Activated naive CD8-positive, alpha-beta T cell treated with anti-CD3 and anti-CD28 coated beads, Interleukin-2, amount 10 ng/mL, durations not matched to agents 7 days and 5 days (primary cell): ENCODE data around the gene FGG. TPM values are rescaled to one million over a fixed set of nuclear protein-coding genes. Genes with fewer than 3 reads are reported as not detected.

Experiments used
- ATAC-seq: fragments of 150-1000 bp; cut with Tn5 transposase; one replicate; pipeline ENCODE4 v1.10.0; 2021; ENCODE audit warnings: low read depth, moderate library complexity
- POLR2A ChIA-PET: fragments of 350-600 bp; sonication (Branson Sonifier 250); formaldehyde crosslinking; loops from one replicate; lab custom pipeline; 2021; ENCODE audit warnings: antibody characterized with exemption; lab: Charles Lee
- DNase-seq: peaks from one replicate; pipeline ENCODE4 v3.0.0; 2021
- H3K27ac Mint-ChIP-seq: one replicate; pipeline ENCODE4 v1.8.0; 2022; ENCODE audit warnings: mild to moderate bottlenecking, mixed read lengths
- H3K27me3 Mint-ChIP-seq: one replicate; pipeline ENCODE4 v1.8.0; 2022; ENCODE audit warnings: mild to moderate bottlenecking, moderate library complexity, mixed read lengths
- H3K36me3 Mint-ChIP-seq: one replicate; pipeline ENCODE4 v1.8.0; 2021; ENCODE audit warnings: mild to moderate bottlenecking, mixed read lengths
- H3K4me1 Mint-ChIP-seq: one replicate; pipeline ENCODE4 v1.8.0; 2021; ENCODE audit warnings: mixed read lengths
- H3K4me3 Mint-ChIP-seq: one replicate; pipeline ENCODE4 v1.8.0; 2022; ENCODE audit warnings: mild to moderate bottlenecking, moderate library complexity, mixed read lengths
- H3K9me3 Mint-ChIP-seq: one replicate; pipeline ENCODE4 v1.8.0; 2021; ENCODE audit warnings: mixed read lengths
- total RNA-seq, 2 experiments: library from RNA; stranded (reverse); gene quantifications; one replicate each; pipeline ENCODE4 v1.2.3, GENCODE V29; 2021

Gene FGG
- total RNA-seq, 2 experiments from 2014 or later, result not detected

GRCh38 chr4:154565704-154566103 is 46.8 kb downstream of the FGG start:
- Mint-ChIP-seq H3K27ac (no peak overlapping the region), H3K4me3 (no peak overlapping the region), H3K27me3 (peaks cover 5% of the 10 kb centered on the region), H3K9me3 (no peaks in the 10 kb centered on the region), H3K4me1 (no peaks in the 10 kb centered on the region), H3K36me3 (no peaks in the 10 kb centered on the region)
- ATAC-seq, result no peak
- DNase-seq, result no peak
- POLR2A ChIA-PET, result no interaction called here

- H3K27ac Mint-ChIP-seq, result no peak overlapping the region
- no peaks in the 10 kb centered on the region for H3K9me3 Mint-ChIP-seq
- no peak overlapping the region for H3K4me3 Mint-ChIP-seq
- DNase-seq (no peak), ATAC-seq (no peak)
- H3K27me3 Mint-ChIP-seq, result peaks cover 5% of the 10 kb centered on the region
- H3K4me1 Mint-ChIP-seq, result peaks cover 2% of the 10 kb centered on the region
- H3K36me3 Mint-ChIP-seq, result no peaks in the 10 kb centered on the region
- POLR2A ChIA-PET, result no interaction called here
Observed at GRCh38 chr4:154564311-154564710, 48.1 kb downstream of the FGG start.

- Mint-ChIP-seq H3K27me3 (peaks cover 5% of the 10 kb centered on the region), H3K4me1 (peaks cover 2% of the 10 kb centered on the region), H3K9me3 (no peaks in the 10 kb centered on the region), H3K4me3 (no peak within 1 kb of the TSS), H3K36me3 (no peaks in the 10 kb centered on the region), H3K27ac (no peak within 1 kb of the TSS)
- ATAC-seq (no peak), DNase-seq (no peak)
- POLR2A ChIA-PET, result no interaction called here
Observed at GRCh38 chr4:154562697-154563254, 49.7 kb downstream of the FGG start, which contains the start of gene FGB. TSS of gene FGB (plus strand) at chr4:154563011. CDS start at chr4:154563019, 8 bp downstream.

- Mint-ChIP-seq H3K4me3 (no peak overlapping the region), H3K27me3 (peaks cover 5% of the 10 kb centered on the region), H3K36me3 (no peaks in the 10 kb centered on the region), H3K27ac (no peak overlapping the region), H3K4me1 (peaks cover 2% of the 10 kb centered on the region), H3K9me3 (no peaks in the 10 kb centered on the region)
- no peak for DNase-seq
- ATAC-seq, result no peak
- POLR2A ChIA-PET, result no interaction called here
Observed at GRCh38 chr4:154560824-154561231, 51.6 kb downstream of the FGG start.

GRCh38 chr4:154560419-154560801 is 52.0 kb downstream of the FGG start:
- POLR2A ChIA-PET, result no interaction called here
- no peaks in the 10 kb centered on the region for H3K9me3 Mint-ChIP-seq
- ATAC-seq, result no peak

GRCh38 chr4:154559494-154560418 is 52.7 kb downstream of the FGG start:
- no peak overlapping the region for H3K4me3 Mint-ChIP-seq
- H3K4me1 Mint-ChIP-seq, result peaks cover 2% of the 10 kb centered on the region
- ATAC-seq, result no peak
- no peaks in the 10 kb centered on the region for H3K9me3 Mint-ChIP-seq
- H3K27ac Mint-ChIP-seq, result no peak overlapping the region
- POLR2A ChIA-PET, result no interaction called here
- H3K36me3 Mint-ChIP-seq, result no peaks in the 10 kb centered on the region
- DNase-seq, result no peak
- peaks cover 5% of the 10 kb centered on the region for H3K27me3 Mint-ChIP-seq

More at GRCh38 chr4:154560419-154560801, 52.0 kb downstream of the FGG start:
- H3K27ac Mint-ChIP-seq, result no peak overlapping the region
- H3K4me3 Mint-ChIP-seq, result no peak overlapping the region
- H3K36me3 Mint-ChIP-seq, result no peaks in the 10 kb centered on the region
- H3K27me3 Mint-ChIP-seq, result peaks cover 5% of the 10 kb centered on the region
- DNase-seq, result no peak
- peaks cover 2% of the 10 kb centered on the region for H3K4me1 Mint-ChIP-seq

- no peak for ATAC-seq
- H3K27ac Mint-ChIP-seq, result no peak overlapping the region
- H3K36me3 Mint-ChIP-seq, result no peaks in the 10 kb centered on the region
- no peak overlapping the region for H3K4me3 Mint-ChIP-seq
- peaks cover 2% of the 10 kb centered on the region for H3K4me1 Mint-ChIP-seq
- no peak for DNase-seq
- H3K27me3 Mint-ChIP-seq, result peaks cover 5% of the 10 kb centered on the region
- POLR2A ChIA-PET, result no interaction called here
- no peaks in the 10 kb centered on the region for H3K9me3 Mint-ChIP-seq
Observed at GRCh38 chr4:154559141-154559493, 53.3 kb downstream of the FGG start.

Other genes starting within 250 kb of the FGG start
- under 1 TPM; 0.17 to 0.19 TPM for gene DCHS2, start 120.9 kb downstream of the FGG start, total RNA-seq
- gene PLRG1, start 62.3 kb downstream of the FGG start, total RNA-seq, result 10 to 100 TPM; 74.4 to 80.8 TPM
- not detected for gene FGB, start 49.6 kb downstream of the FGG start, total RNA-seq
- gene FGA, start 21.9 kb downstream of the FGG start, total RNA-seq, result not detected
- not detected for gene LRAT, start 131.3 kb upstream of the FGG start, total RNA-seq
- not detected for gene RBM46, start 168.6 kb upstream of the FGG start, total RNA-seq